Activated CD8-positive, alpha-beta memory T cell treated with anti-CD3 and anti-CD28 coated beads, Interleukin-2, amount 50 U/mL, for 48 hours (primary cell): Measurements from ENCODE around the gene PLSCR5.

ENCODE experiments used
- DNase-seq: peaks from one replicate; pipeline ENCODE4 v3.0.0-alpha.2; 2020

Gene PLSCR5

GRCh38 chr3:146581951-146582467, 23.1 kb downstream of the PLSCR5 start:
- no peak for DNase-seq

DNA sequence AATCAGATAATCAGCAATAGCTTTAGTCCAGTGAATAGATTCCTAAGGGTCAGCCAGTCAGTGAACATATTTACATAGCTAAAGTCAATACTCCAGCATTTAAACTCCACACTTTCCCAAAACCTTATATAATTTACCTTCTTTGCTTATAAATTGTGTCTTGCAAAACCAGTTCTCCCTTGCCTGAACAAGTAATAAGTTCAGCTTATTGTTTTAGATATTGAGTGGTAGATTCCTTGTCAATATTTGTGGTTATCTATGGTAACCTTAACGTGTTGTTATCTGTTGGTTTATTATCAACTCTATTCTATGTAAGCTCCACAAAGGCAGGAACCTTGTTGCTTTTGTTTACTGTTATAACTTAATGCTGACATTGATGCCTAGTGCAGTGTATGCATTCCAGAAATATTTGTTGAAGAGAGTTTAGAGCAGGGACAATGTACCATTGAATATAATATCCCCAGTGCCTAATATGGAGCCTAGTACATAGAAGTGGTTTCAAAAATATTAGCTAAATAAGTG, 24.0 kb downstream of the PLSCR5 start:
- DNase-seq = no peak

GRCh38 chr3:146577662-146578061, 27.5 kb downstream of the PLSCR5 start:
- DNase-seq = no peak

- no peak for DNase-seq
Measured at GRCh38 chr3:146575636-146576035, 29.5 kb downstream of the PLSCR5 start.

DNA sequence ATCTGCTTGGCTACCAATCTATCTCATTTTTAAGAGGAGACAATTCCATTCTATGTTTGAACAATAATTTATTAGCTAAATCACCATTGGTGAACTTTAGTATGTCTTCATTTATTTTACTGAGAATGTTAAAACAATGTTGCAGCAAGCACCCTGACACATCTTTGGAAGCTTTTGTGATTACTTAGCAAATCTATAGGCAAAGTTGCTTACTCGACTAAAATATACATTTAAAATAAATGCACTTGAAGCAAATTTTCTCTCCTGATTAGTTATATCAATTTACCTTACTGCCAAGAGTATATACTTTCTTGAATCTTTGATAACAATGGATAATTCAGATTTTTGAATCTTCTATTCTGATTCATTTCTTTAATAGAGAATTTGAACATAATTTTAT, 31.0 kb downstream of the PLSCR5 start:
- no peak for DNase-seq

- no peak for DNase-seq
Measured at GRCh38 chr3:146569314-146569713, 35.8 kb downstream of the PLSCR5 start.

DNA sequence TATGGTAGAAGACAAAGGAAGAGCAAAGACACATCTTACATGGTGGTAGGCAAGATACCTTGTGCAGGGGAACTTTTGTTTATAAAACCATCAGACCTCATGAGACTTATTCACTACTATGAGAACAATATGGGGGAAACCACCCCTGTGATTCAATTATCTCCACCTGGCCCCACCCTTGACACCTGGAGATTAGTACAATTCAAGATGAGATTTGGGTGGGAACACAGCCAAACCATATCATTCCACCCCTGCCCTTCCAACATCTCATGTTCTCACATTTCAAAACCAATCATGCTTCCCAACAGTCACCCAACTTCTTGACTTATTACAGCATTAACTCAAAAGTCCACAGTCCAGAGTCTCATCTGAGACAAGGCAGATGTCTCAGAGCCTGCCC, 39.0 kb downstream of the PLSCR5 start:
- DNase-seq = no peak

DNA sequence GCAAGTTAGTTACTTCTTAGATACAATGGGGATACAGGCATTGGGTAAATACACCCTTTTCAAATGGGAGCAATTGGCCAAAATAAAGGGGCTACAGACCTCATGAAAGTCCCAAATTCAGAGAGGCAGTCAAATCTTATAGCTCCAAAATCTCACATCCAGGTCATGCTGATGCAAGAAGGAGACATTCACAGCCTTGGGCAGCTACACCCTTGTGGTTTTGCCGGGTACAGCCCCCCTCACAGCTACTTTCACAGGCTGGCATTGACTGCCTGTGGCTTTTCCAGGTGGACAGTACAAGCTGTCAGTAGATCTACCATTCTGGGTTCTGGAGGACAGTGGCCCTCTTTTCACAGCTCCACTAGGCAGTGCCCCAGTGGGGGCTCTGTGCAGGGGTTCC, 43.3 kb downstream of the PLSCR5 start:
- DNase-seq = no peak

DNA sequence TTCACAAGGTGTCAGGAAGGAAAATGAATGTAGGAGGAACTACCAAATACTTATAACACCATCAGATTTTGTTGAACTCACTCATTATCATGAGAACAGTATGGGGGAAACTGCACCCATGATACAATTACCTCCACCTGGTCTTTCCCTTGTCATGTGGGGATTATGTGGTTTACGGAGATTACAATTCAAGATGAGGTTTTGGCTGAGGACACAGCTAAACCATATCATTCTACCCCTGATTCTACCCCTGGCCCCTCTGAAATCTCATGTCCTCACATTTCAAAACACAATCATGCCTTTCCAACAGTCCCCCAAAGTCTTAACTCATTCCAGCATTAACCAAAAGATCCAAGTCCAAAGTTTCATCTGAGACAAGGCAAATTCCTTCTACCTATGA, 43.7 kb downstream of the PLSCR5 start:
- DNase-seq = no peak

DNA sequence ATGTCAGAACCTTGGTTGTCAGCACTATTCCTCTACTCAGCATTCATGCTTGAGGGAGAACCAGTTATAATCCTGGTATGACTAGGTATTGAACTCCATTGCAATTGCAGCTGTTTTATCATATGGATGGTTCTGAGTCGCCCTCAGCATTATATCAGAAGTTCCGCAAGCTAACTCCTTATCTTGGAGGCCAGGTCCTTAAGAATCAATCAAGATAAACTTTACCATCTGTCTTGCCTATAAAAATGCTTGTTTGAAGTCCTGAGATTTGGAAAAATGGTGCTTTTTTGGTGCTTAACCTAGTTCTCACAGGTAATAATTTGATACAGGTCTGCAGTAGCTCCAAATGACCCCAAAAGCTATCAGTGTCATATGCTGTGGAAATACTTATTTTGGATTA, 44.5 kb downstream of the PLSCR5 start:
- no peak for DNase-seq

- no peak for DNase-seq
Measured at GRCh38 chr3:146559388-146559787, 45.8 kb downstream of the PLSCR5 start.

- DNase-seq = no peak
Measured at GRCh38 chr3:146558781-146559180, 46.4 kb downstream of the PLSCR5 start.

DNA sequence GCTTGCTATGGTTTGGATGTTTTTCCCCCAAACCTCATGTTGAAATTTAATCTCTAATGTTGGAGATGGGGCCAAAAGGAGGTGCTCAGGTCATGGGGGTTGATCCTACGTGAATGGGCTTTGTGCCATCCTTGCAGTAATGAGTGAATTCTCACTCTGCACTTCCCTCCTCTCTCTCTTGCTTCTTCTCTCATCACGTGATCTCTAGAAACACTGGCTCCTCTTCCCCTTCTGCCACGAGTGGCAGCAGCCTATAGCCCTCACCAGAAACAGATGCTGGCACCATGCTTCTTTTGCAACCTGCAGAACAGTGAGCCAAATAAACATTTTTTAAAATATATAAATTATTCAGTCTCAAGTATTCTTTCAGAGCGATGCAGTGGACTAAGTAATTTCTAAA, 47.4 kb downstream of the PLSCR5 start:
- no peak for DNase-seq

- DNase-seq = no peak
Measured at GRCh38 chr3:146555311-146555710, 49.8 kb downstream of the PLSCR5 start.

GRCh38 chr3:146554151-146554760, 50.9 kb downstream of the PLSCR5 start:
- no peak for DNase-seq

GRCh38 chr3:146550743-146551510, 54.2 kb downstream of the PLSCR5 start:
- no peak for DNase-seq

GRCh38 chr3:146550070-146550615, 55.0 kb downstream of the PLSCR5 start:
- no peak for DNase-seq

DNA sequence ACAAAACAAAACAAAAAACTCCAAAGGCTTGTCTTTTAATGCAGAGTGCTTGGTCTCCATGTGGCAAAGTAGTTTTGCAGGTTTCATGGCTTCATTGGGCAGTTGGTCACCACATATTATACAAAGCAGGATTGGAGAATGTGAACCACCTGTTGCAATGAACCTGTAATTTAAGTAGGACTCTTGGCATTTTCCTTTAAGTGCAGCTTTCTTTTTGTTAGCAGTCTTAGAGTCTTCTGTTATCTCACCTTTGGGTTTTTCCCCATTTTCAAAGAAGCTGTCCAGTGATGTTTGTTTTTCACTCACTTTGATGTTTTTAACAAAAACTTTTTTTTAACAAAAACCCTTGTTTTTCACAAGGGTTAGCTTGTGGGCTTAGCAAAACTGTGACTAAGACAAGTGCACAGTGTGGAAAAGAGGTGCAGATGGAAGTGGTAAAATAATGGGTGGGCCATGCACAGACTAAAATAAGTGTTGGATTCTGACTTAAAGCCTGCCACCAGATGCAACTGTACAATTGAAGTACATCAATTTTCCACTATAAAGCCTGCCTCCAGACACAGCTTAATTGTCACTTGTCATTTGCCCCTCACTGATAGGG, 57.8 kb downstream of the PLSCR5 start:
- DNase-seq = no peak

GRCh38 chr3:146546366-146546965, 58.7 kb downstream of the PLSCR5 start:
- no peak for DNase-seq

DNA sequence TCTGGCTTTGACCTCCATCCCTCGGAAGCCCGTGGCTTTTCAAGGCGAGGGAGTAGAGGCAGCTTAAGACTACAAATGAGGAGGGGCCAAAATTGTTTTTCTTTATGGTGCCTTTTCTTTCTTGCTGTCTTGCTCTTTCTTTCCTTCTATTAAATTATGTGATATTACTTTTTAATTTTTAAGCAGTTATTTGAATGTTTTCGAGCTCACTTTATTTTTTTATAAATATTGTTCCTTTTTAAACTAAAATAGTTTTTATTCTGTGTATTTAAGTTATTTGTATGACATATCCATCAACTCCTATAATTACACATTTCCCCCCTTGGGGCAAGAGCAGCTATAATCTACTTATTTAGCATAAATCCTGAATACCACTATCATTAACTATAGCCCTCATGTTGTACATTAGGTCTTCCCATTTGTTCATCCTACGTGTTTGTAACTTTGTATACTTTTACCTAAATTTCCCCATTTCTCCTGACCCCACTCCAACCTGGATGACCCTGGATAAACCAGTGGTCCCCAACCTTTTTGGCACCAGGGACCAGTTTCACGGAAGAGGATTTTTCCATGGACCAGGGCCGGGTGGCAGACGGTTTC, 60.1 kb downstream of the PLSCR5 start:
- DNase-seq = no peak

DNA sequence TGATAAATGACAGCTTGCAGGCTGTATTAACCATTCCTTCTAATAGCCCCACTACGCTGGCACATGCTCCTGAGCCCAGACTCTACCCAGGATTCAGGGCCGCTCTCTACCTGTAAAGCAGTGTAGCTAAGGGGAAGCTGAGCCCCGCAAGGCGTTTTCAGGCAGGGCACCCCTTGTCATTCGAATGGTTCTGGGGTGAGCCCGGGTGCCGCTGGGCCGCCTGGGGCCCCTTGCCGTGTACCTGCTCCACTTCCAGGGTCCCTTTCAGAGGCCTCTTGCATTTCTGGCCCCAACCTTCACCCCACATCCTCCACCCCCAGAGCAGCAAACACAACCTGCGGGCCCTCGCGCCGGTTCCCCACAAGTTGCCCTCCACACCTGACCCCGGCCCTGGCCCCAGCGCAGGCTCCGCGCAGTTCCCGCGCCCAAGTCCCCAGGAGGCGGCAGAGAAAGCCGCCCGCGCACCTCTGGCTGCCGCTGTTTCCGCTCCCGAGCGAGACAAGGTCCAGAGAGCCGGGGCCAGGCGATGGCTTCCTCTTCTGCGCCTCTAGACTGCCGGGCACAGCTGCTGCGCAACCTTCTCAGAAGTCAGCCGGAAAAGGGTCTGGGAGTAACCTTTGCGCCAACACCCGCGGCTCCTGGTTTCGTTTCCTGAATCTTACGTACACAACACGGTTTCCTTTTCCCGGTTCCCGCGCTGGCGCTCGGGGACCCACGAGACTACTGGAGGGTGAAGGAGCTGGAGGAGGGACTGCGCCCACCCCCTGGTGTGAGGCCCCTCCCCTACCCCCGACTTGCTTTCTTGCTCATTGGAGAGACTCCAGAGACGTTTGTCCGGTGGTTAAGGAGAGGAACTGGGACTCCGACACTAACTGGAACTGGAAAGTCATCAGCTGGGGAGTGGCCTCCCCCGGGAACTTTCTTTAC, 60.9 kb downstream of the PLSCR5 start, which contains the start of gene PLSCR1:
Gene PLSCR1 (minus strand): TSS at position 606 of the 927 bp plus-strand sequence. CDS start 8,055 bp downstream, outside the sequence.
- peak; percentile 86 for DNase-seq
